HepG2 (cell line): Measurements from ENCODE around the gene MSRB3. TPM values are rescaled to one million over a fixed set of nuclear protein-coding genes. Genes with fewer than 3 reads are reported as not detected.
A peak's percentile ranks its signal among the peaks of the same experiment; 100 is the strongest.

Experiments used
- AGO2 ChIP-seq: fragments of 200-400 bp; formaldehyde crosslinking; optimal IDR thresholded peaks from 2 replicates; pipeline ENCODE3; 2017; ENCODE audit warnings: mild to moderate bottlenecking, low read depth, low read length, moderate library complexity
- DMTF1 ChIP-seq: sonication (generic); formaldehyde crosslinking; IDR thresholded peaks from 2 replicates; pipeline ENCODE4 v1.4.0; 2020; ENCODE audit warnings: mild to moderate bottlenecking, missing genetic modification reagents
- KDM1A ChIP-seq: IDR thresholded peaks from 2 replicates; pipeline ENCODE4 v1.6.1; 2016; ENCODE audit warnings: missing compliant biosample characterization
- MED13 ChIP-seq: sonication (generic); formaldehyde crosslinking; IDR thresholded peaks from 2 replicates; pipeline ENCODE4 v1.5.0; 2020; ENCODE audit warnings: missing genetic modification reagents
- MEF2D ChIP-seq: sonication (generic); formaldehyde crosslinking; IDR thresholded peaks from 2 replicates; pipeline ENCODE4 v1.5.1; 2020; ENCODE audit warnings: mild to moderate bottlenecking, missing genetic modification reagents
- MYPOP ChIP-seq: sonication (generic); formaldehyde crosslinking; IDR thresholded peaks from 2 replicates; pipeline ENCODE4 v1.8.1; 2023; ENCODE audit warnings: mild to moderate bottlenecking, moderate library complexity, missing genetic modification reagents
- POGZ ChIP-seq: sonication (generic); formaldehyde crosslinking; IDR thresholded peaks from 2 replicates; pipeline ENCODE4 v1.4.0; 2020; ENCODE audit warnings: mild to moderate bottlenecking, missing genetic modification reagents
- RELA ChIP-seq: sonication (generic); formaldehyde crosslinking; IDR thresholded peaks from 2 replicates; pipeline ENCODE4 v1.4.0; 2020; ENCODE audit warnings: missing genetic modification reagents
- RFX5 ChIP-seq: IDR thresholded peaks from 2 replicates; pipeline ENCODE4 v1.6.1; 2011; ENCODE audit warnings: low read depth, low read length, improper control_type of control experiment
- TAF1 ChIP-seq: sonication (generic); formaldehyde crosslinking; IDR thresholded peaks from 2 replicates; pipeline ENCODE4 v1.4.0; 2020; ENCODE audit warnings: missing genetic modification reagents
- WIZ ChIP-seq: sonication (generic); formaldehyde crosslinking; IDR thresholded peaks from 2 replicates; pipeline ENCODE4 v1.5.1; 2020; ENCODE audit warnings: mild to moderate bottlenecking, missing genetic modification reagents
- ZBTB10 ChIP-seq: sonication (generic); formaldehyde crosslinking; IDR thresholded peaks from 2 replicates; pipeline ENCODE4 v1.4.0; 2020; ENCODE audit warnings: missing genetic modification reagents, borderline replicate concordance
- ZKSCAN8 ChIP-seq: IDR thresholded peaks from 2 replicates; pipeline ENCODE4 v1.6.1; 2016; ENCODE audit warnings: borderline replicate concordance, missing genetic modification reagents, missing compliant biosample characterization
- ZMAT5 ChIP-seq: sonication (generic); formaldehyde crosslinking; IDR thresholded peaks from 2 replicates; pipeline ENCODE4 v1.5.0; 2020; ENCODE audit warnings: mild to moderate bottlenecking, low read depth, missing genetic modification reagents, borderline replicate concordance
- ZNF253 ChIP-seq: sonication (generic); formaldehyde crosslinking; IDR thresholded peaks from 2 replicates; pipeline ENCODE4 v1.8.0; 2022; ENCODE audit warnings: mild to moderate bottlenecking, missing genetic modification reagents, borderline replicate concordance
- ZNF362 ChIP-seq: sonication (generic); formaldehyde crosslinking; IDR thresholded peaks from 2 replicates; pipeline ENCODE4 v1.4.0; 2020; ENCODE audit warnings: missing genetic modification reagents, mild to moderate bottlenecking, borderline replicate concordance
- ZNF414 ChIP-seq: sonication (generic); formaldehyde crosslinking; IDR thresholded peaks from 2 replicates; pipeline ENCODE4 v1.5.0; 2020; ENCODE audit warnings: missing genetic modification reagents
- ZNF431 ChIP-seq: sonication (generic); formaldehyde crosslinking; IDR thresholded peaks from 2 replicates; pipeline ENCODE4 v1.9.0; 2022; ENCODE audit warnings: missing genetic modification reagents, low read depth, mild to moderate bottlenecking, borderline replicate concordance
- ZNF484 ChIP-seq: sonication (generic); formaldehyde crosslinking; IDR thresholded peaks from 2 replicates; pipeline ENCODE4 v1.5.1; 2020; ENCODE audit warnings: mild to moderate bottlenecking, low read depth, missing genetic modification reagents, borderline replicate concordance
- ZNF782 ChIP-seq: sonication (generic); formaldehyde crosslinking; IDR thresholded peaks from 2 replicates; pipeline ENCODE4 v1.4.0; 2020; ENCODE audit warnings: missing genetic modification reagents, mild to moderate bottlenecking, borderline replicate concordance
- ZSCAN25 ChIP-seq: sonication (generic); formaldehyde crosslinking; IDR thresholded peaks from 2 replicates; pipeline ENCODE4 v1.8.0; 2022; ENCODE audit warnings: mild to moderate bottlenecking, missing genetic modification reagents
- polyA plus RNA-seq, 8 experiments: library from polyadenylated mRNA; depleted of rRNA in 3 of 8; stranded (reverse) in 7 of 8; unstranded in 1 of 8; fragments of >200 nt; fragmentation: Illumina TruSeq in 4 of 8; extraction: Trizol in 4 of 8; gene quantifications; 2 replicates each; pipeline versions ENCODE4 v1.2.1 to v1.2.3, GENCODE V29; 2011 to 2016; ENCODE audit warnings: low read depth in 4 of 8, missing spikeins in 1 of 8, mixed read lengths in 1 of 8; ENCODE audit not compliant: insufficient read depth in 1 of 8
- total RNA-seq, 5 experiments: library from RNA; depleted of rRNA; stranded (reverse); fragments of >200 nt; fragmentation: Illumina TruSeq; extraction: Trizol; gene quantifications; 2 replicates each; pipeline ENCODE4 v1.2.3, GENCODE V29; 2016; ENCODE audit warnings: low read depth in 1 of 5

The MSRB3 gene
- total and polyA plus RNA-seq, 2 of the 13 experiments (the other 11 are each of a cell fraction or from before 2014, with no cell fraction given) = 1.5 to 1.9 TPM

- TF ChIP-seq ZNF362 (CRISPR knock-in tag) (no peak), ZNF484 (no peak), MED13 (no peak), RELA (CRISPR knock-in tag) (no peak), ZBTB10 (CRISPR knock-in tag) (no peak), ZSCAN25 (no peak), ZMAT5 (no peak), RFX5 (no peak), TAF1 (CRISPR knock-in tag) (no peak), KDM1A (CRISPR knock-in tag) (no peak), ZNF414 (0 out of 2 replicates have a peak, but pooled peaks have one; percentile 52), DMTF1 (CRISPR knock-in tag) (no peak), ZNF253 (CRISPR knock-in tag) (no peak), ZNF431 (CRISPR knock-in tag) (no peak), MYPOP (CRISPR knock-in tag) (no peak), AGO2 (no peak), WIZ (CRISPR knock-in tag) (no peak), MEF2D (CRISPR knock-in tag) (no peak), ZNF782 (CRISPR knock-in tag) (no peak), ZKSCAN8 (CRISPR knock-in tag) (peak; percentile 83; the same call in 1 of the 2 replicates), POGZ (peak; percentile 66; the same call in 1 of the 2 replicates)
Observed at GRCh38 chr12:65327207-65328076, 49.0 kb downstream of the MSRB3 start (continued).
